Mesodermal cell (in vitro differentiated cells): ENCODE results near the gene PRR9.
"Not testable (repeated sequence)": the region's sequence is repeated elsewhere in the genome, so short reads cannot be mapped to it uniquely, and the experiment has no call there.

Experiments used
- H3K27ac ChIP-seq: 2 replicates; pipeline ENCODE4 v1.7.0; 2013; ENCODE audit warnings: mild to moderate bottlenecking, low read depth, low read length, moderate library complexity; ENCODE audit not compliant: severe bottlenecking
- H3K36me3 ChIP-seq: 2 replicates; pipeline ENCODE4 v1.7.1; 2013; ENCODE audit warnings: mild to moderate bottlenecking, low read length, moderate library complexity; ENCODE audit not compliant: control insufficient read depth, insufficient read depth
- H3K4me1 ChIP-seq: one replicate; pipeline ENCODE4 v1.7.1; 2013; ENCODE audit warnings: mild to moderate bottlenecking, low read length; ENCODE audit not compliant: insufficient read depth, control insufficient read depth, poor library complexity, severe bottlenecking
- H3K4me3 ChIP-seq: 2 replicates; pipeline ENCODE4 v1.7.0; 2013; ENCODE audit warnings: low read length, control low read depth, mild to moderate bottlenecking; ENCODE audit not compliant: insufficient read depth, poor library complexity, severe bottlenecking; ENCODE audit errors: extremely low read depth
- H3K9me3 ChIP-seq: 2 replicates; pipeline ENCODE4 v1.7.1; 2013; ENCODE audit warnings: mild to moderate bottlenecking, low read length, moderate library complexity; ENCODE audit not compliant: control insufficient read depth
- WGBS, 2 experiments: methylation state at CpG; one replicate each; pipeline ENCODE4 v1.1.5; 2013; ENCODE audit warnings: missing lambda C conversion rate in 2 of 2; ENCODE audit not compliant: insufficient coverage in 2 of 2; 5-methylcytosine and 5-hydroxymethylcytosine counted together

The PRR9 gene

DNA sequence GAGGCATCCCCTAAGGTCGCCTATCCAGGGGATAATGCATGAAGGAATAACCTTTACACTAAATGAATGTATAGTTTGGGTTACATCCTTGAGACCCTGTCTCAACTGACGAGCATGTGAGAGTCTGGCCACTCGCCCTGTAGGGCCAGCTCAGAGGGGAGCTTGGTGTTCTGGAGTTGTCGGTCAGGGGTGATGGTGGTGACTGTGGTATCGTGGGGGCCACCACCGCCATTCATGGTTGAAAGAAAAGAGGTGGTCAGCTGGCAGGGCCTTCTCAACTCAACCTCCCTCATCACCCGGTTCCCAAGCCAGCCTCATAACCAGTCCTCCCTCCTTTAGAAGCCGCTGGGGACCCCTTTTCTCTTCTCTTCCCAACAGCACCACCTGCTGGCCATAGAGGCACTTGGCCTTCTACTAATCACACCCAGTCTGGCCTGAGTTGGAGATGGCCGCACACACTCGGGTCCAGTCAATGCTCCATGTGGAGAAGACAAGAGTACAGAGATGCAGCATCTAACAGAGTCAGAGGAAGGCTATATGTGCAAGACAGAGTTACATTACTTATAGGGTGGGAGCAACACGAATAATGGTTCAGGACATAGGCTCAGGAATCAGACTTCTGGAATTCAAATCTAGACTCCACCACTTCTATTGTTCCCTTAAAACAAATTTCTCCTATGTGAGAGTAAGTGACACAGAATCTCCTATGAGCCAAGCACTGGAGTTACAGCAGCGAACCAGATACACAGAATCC lies 11.9 kb downstream of the PRR9 start:
- 57 to 61% methylated on average over 4 to 6 of the region's 12 CpGs for WGBS, 2 experiments
- not testable (repeated sequence) for H3K4me3 ChIP-seq, H3K36me3 ChIP-seq, H3K4me1 ChIP-seq, H3K9me3 ChIP-seq, H3K27ac ChIP-seq

DNA sequence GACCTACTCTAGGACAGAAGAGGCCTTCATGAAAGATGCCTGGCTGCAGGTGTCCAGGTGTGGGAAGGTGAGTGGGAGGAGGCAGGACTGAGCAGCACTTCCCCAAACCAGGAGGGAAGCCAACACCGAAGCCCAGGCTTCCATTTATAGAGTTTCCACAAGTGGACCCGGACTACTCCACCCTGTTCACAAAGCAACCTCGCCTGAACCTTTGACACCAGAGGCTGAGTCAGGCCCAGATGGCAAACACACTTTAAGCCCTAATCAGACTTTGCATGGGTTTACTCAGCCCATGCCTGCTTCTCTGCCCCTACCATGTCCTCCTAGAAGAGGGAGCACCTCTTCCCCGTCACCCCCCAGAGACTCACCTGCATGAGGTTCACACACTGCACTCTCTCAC lies 14.0 kb downstream of the PRR9 start:
- H3K36me3 ChIP-seq, result no peaks in the 10 kb centered on the region
- H3K4me3 ChIP-seq, result no peak overlapping the region
- 85 to 86% methylated on average over 3 of the region's 4 CpGs for WGBS, 2 experiments
- H3K4me1 ChIP-seq, result no peaks in the 10 kb centered on the region
- no peaks in the 10 kb centered on the region for H3K9me3 ChIP-seq
- no peak overlapping the region for H3K27ac ChIP-seq

DNA sequence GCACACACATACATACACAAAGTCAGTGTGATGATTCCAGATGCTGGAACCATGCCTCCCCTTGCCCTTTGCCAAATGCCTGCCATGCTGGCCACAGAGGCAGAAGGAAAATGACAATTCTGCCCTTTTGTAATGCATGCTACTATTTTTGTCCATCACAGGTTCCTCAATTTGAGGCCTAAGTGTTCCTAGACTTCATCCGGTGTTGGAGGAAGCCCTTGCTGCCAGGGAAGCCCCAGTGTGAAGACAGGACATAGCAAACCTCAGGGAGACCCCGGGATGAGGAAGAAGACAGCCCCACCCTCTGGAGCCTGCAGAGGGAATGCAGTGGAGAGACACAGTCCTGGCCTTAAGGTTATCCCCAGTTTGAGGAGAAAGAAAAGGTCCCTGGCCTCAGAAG lies 14.4 kb downstream of the PRR9 start:
- H3K36me3 ChIP-seq, result no peaks in the 10 kb centered on the region

DNA sequence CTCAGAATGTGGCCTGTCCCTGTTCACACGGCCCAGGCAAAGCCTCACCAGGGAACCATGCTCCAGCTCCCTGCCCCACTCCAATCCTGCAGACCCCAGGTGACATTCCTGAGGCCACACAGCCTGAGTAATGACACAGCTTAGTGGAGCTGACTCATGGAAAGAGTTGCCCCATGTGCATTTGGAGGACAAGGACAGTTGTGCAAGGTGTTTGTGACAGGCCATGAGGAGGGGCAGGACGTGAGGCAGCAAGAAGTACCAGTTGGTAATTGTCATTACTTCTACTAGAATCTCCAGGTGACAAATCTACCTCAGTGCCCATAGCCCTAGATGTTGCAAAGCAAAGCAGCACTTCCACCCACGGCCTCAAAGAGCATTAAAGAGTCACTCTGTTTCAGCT lies 15.2 kb downstream of the PRR9 start:
- WGBS, 2 experiments, result 80% methylated on average over 3 of the region's 3 CpGs
- no peaks in the 10 kb centered on the region for H3K36me3 ChIP-seq
- H3K9me3 ChIP-seq, result no peaks in the 10 kb centered on the region
- H3K4me1 ChIP-seq, result no peaks in the 10 kb centered on the region
- H3K4me3 ChIP-seq, result no peak overlapping the region
- H3K27ac ChIP-seq, result no peak overlapping the region

More for the DNA sequence above, 14.4 kb downstream of the PRR9 start:
- no peaks in the 10 kb centered on the region for H3K9me3 ChIP-seq
- no peaks in the 10 kb centered on the region for H3K4me1 ChIP-seq
- 88 to 92% methylated on average over 2 of the region's 2 CpGs for WGBS, 2 experiments
- no peak overlapping the region for H3K4me3 ChIP-seq
- no peak overlapping the region for H3K27ac ChIP-seq

DNA sequence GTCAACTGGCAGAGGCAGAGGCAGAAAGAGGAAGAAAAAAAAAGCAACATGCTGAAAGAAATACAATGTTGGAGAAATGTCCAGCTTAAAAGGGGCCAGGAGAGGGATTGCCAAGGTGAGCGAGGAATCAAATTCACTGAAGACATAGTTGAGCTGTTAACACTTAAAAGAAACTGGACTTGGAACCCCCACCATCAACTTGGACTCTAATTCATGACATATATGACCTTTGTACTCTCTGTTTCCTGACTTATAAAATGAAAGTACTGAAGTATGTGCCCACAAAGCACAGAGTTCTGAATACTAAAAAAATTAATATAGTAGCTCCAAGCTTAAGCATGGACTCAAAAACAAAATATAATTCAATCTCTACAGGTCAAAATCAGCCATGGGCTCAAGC lies 16.1 kb downstream of the PRR9 start:
- Histone ChIP-seq H3K9me3 (no peaks in the 10 kb centered on the region), H3K4me3 (no peak overlapping the region), H3K36me3 (no peaks in the 10 kb centered on the region), H3K27ac (no peak overlapping the region), H3K4me1 (no peaks in the 10 kb centered on the region)
- 83% methylated on average over 1 of the region's 1 CpG; no CpG with 5 or more reads in 1 of the 2 experiments for WGBS, 2 experiments

DNA sequence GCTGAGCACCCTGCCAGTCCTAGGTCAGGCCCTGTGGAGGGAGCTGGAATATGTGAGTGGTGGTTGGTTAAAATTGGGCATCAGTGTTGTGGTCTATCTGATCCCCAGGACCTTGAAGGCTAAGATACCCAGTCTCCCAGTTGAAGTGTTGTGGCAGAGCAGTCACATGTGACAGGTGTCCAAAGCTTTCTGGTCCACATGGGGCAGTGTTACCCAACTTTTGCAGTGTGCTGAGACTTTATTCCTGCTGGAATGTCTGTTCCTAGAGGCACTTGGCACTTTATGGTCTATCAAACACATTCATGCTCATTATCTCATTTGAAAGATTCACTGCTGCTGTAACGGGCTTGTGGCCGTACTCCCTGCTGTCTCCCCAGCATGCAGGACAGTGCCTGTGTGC lies 21.1 kb downstream of the PRR9 start:
- Histone ChIP-seq H3K36me3 (no peaks in the 10 kb centered on the region), H3K4me3 (no peak overlapping the region), H3K9me3 (no peaks in the 10 kb centered on the region), H3K4me1 (no peaks in the 10 kb centered on the region), H3K27ac (no peak overlapping the region)
- 67 to 94% methylated on average over 2 of the region's 2 CpGs for WGBS, 2 experiments

DNA sequence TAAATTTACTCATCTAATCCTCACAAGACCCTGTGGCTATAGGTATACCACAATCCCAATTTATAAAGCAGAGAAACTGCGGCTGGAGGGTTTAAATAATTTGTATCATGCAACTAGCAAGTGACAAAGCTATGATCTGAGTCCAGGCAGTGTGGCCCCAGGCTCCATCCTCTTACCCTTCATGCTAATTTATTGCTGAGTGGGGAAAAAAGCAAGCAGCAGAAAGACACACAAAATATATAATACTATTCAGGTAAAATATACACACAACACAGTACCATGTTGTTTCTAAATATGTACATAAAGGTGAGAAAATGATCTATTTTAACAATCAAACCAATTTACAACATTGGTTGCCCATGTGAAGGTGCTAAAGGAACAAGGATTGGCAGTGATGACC lies 24.8 kb downstream of the PRR9 start:
- Histone ChIP-seq H3K27ac (no peak overlapping the region), H3K36me3 (no peaks in the 10 kb centered on the region), H3K9me3 (no peaks in the 10 kb centered on the region), H3K4me1 (no peaks in the 10 kb centered on the region), H3K4me3 (no peak overlapping the region)
- no CpG with 5 or more reads among the region's 1 CpG for WGBS, 2 experiments

DNA sequence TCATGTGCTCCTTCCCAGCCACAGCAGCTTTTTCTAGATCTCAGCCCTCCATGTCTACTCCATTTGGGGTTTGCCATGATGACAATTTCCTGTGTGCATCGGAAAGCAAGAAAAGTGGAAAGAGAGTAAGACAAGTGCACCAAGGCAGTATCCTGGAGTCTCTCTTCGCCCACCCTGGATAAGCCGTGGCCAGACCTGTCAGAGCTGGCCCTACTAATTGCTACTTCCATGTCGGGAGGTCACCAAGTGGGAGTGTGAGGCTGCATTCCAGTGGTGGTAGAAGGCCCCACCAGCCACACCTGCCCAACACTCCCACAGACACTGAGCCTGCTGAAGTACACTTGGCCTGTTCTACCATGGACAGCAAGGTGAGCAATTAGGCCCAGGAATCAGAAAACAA lies 28.1 kb downstream of the PRR9 start:
- no peak overlapping the region for H3K27ac ChIP-seq
- H3K36me3 ChIP-seq, result no peaks in the 10 kb centered on the region
- WGBS, 2 experiments, result 93 to 96% methylated on average over 3 of the region's 4 CpGs
- no peaks in the 10 kb centered on the region for H3K4me1 ChIP-seq
- H3K9me3 ChIP-seq, result no peaks in the 10 kb centered on the region
- no peak overlapping the region for H3K4me3 ChIP-seq

DNA sequence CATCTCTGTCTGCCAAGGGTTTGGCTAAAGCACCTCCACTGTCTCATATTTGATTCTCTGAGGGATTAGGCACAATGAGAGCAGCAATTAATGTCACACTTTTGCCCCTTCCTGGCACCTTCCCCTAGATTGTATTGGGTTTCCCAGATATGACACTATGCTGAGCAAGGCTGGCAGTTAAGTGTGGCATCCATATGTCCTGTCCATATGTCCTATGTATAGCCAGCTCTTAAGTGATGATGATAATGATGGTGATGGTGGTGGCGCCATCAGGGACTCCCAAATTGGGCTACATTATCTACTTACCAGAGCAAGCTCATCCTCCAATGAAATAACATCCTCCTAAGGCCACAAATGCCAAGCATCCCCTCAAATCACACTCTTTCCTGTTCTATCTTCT lies 28.6 kb downstream of the PRR9 start:
- no peak overlapping the region for H3K27ac ChIP-seq
- H3K36me3 ChIP-seq, result no peaks in the 10 kb centered on the region
- no peaks in the 10 kb centered on the region for H3K4me1 ChIP-seq
- H3K4me3 ChIP-seq, result no peak overlapping the region
- WGBS, 2 experiments, result no CpG with 5 or more reads among the region's 1 CpG
- H3K9me3 ChIP-seq, result no peaks in the 10 kb centered on the region

DNA sequence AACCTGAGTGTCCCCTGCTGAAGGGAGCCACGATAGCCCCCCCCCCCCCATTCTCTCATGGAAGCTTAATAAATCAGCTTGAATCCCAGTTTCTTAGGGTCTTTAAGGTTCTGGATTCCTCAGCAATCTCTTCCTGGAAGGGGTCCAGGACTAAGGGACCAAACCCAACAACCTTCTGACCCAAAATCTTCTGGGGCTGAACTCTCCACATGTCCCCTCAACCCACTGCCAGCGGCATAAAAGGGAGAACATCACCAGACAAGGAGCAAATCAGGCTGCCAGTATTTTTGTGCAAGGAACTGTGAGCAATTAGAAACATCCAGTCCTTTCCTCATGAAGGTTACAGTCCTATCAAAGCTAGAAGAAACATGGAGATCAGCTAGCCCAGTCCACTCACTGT lies 29.4 kb downstream of the PRR9 start:
- Histone ChIP-seq H3K4me3 (no peak overlapping the region), H3K9me3 (no peaks in the 10 kb centered on the region), H3K36me3 (no peaks in the 10 kb centered on the region), H3K27ac (no peak overlapping the region), H3K4me1 (no peaks in the 10 kb centered on the region)
- WGBS, 2 experiments, result 57% methylated on average over 1 of the region's 2 CpGs; no CpG with 5 or more reads in 1 of the 2 experiments

DNA sequence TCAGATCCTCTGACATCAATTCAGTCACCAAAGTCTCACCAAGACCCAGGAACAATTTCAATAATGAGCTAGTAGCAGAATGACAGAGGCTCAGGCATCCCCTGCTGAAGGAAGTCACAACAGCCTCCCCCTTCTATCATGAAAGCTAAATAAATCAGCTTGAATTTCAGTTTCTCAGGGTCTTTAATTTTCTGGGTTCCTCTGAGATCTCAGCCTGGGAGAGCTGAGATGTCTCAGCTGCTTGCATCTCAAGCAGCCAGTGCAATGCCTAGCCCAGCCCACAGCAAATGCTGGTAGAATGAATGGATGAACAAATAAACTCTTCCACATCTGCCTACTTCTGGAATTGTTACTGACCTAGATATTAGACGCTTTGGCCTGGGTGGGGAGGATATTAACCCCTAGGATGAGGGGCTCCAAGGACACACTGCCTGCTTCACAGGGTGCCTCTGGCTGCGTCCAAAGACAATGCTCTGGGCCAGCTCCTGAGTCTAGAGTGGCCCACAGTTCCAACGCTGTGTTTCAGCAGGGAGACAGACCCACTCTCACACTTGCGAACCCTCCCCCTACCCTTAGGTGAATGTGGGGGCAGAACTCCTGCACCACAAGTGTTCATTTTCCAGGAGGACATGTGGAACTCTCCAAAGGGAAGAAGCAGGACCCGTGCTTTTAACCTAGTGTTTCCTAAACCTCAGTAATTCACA lies 30.9 kb downstream of the PRR9 start:
- H3K4me1 ChIP-seq, result no peaks in the 10 kb centered on the region
- H3K9me3 ChIP-seq, result no peaks in the 10 kb centered on the region
- no peak overlapping the region for H3K27ac ChIP-seq
- no peak overlapping the region for H3K4me3 ChIP-seq
- H3K36me3 ChIP-seq, result no peaks in the 10 kb centered on the region
- WGBS, 2 experiments, result 64 to 80% methylated on average over 1 to 2 of the region's 5 CpGs
